Panc1 (cell line): Measurements from ENCODE around the gene LRP1B. TPM values are rescaled to one million over a fixed set of nuclear protein-coding genes. Genes with fewer than 3 reads are reported as not detected.

Experiments used
- ATAC-seq: fragments of 200-7000 bp; cut with Tn5 transposase; 2 replicates; pipeline ENCODE4 v1.9.1; 2020; ENCODE audit warnings: mild to moderate bottlenecking, moderate library complexity
- BruUV-seq: library from RNA; stranded (reverse); fragments of 400-500 nt; replicated peaks from 2 replicates; lab custom pipeline; 2021; lab: Mats Ljungman, UMichigan
- CTCF ChIA-PET: fragments of 300-600 bp; sonication (Branson Sonifier 250); formaldehyde crosslinking; loops from one replicate; lab custom pipeline; 2022; ENCODE audit warnings: antibody characterized with exemption; lab: Charles Lee
- POLR2A ChIA-PET: fragments of 300-600 bp; sonication (Branson Sonifier 250); formaldehyde crosslinking; loops from one replicate; lab custom pipeline; 2022; ENCODE audit warnings: antibody characterized with exemption; lab: Charles Lee
- DNase-seq: peaks from one replicate; pipeline ENCODE4 v3.0.0-alpha.2; 2010; ENCODE audit warnings: low read depth, low spot score
- H3K27ac ChIP-seq: 2 replicates; pipeline ENCODE4 v1.5.1; 2011; ENCODE audit warnings: mild to moderate bottlenecking, low read length, inconsistent platforms
- H3K27me3 ChIP-seq: fragments of 200-500 bp; sonication (Bioruptor generic); 2 replicates; pipeline ENCODE4 v1.6.0; 2014; ENCODE audit warnings: low read length, inconsistent platforms; ENCODE audit not compliant: control insufficient read depth, insufficient read depth
- H3K36me3 ChIP-seq: fragments of 200-500 bp; sonication (Bioruptor generic); 2 replicates; pipeline ENCODE4 v1.5.1; 2014; ENCODE audit warnings: inconsistent platforms, mild to moderate bottlenecking, low read length, moderate library complexity; ENCODE audit not compliant: control insufficient read depth, insufficient read depth
- H3K4me1 ChIP-seq: 2 replicates; pipeline ENCODE4 v1.5.1; 2011; ENCODE audit warnings: inconsistent platforms, mild to moderate bottlenecking, low read length, moderate library complexity; ENCODE audit not compliant: control insufficient read depth, insufficient read depth
- H3K4me3 ChIP-seq, 2 experiments: 2 replicates each; pipeline ENCODE4 v1.5.1; 2011 to 2012; ENCODE audit warnings: low read depth in 2 of 2, low read length in 2 of 2, mild to moderate bottlenecking in 2 of 2, inconsistent platforms in 1 of 2, moderate library complexity in 1 of 2
- H3K9me3 ChIP-seq: fragments of 200-500 bp; sonication (Bioruptor generic); 2 replicates; pipeline ENCODE4 v1.5.1; 2014; ENCODE audit warnings: low read depth, mild to moderate bottlenecking, inconsistent platforms, low read length, moderate library complexity; ENCODE audit not compliant: control insufficient read depth, insufficient read depth
- CTCF ChIP-seq: fragments of 450-650 bp; IDR thresholded peaks from 2 replicates; pipeline ENCODE4 v1.5.1; 2017; ENCODE audit warnings: mild to moderate bottlenecking
- POLR2AphosphoS5 ChIP-seq: IDR thresholded peaks from 2 replicates; pipeline ENCODE4 v1.6.1; 2012; ENCODE audit warnings: mild to moderate bottlenecking, low read depth, low read length, moderate library complexity
- REST ChIP-seq, 2 experiments: IDR thresholded peaks; 2 replicates each; pipeline ENCODE4 v1.6.1; 2011 to 2012; ENCODE audit warnings: low read depth in 2 of 2, control low read depth in 1 of 2, low read length in 1 of 2, mild to moderate bottlenecking in 1 of 2, moderate library complexity in 1 of 2; ENCODE audit not compliant: insufficient read depth in 1 of 2
- SIN3A ChIP-seq: IDR thresholded peaks from 2 replicates; pipeline ENCODE4 v1.6.1; 2012; ENCODE audit warnings: low read depth, mild to moderate bottlenecking, low read length, moderate library complexity, borderline replicate concordance; ENCODE audit not compliant: insufficient read depth
- TCF7L2 ChIP-seq: IDR thresholded peaks from 2 replicates; pipeline ENCODE4 v1.6.1; 2011; ENCODE audit warnings: mild to moderate bottlenecking, low read depth, low read length, inconsistent platforms
- in situ Hi-C: cut with HindIII; loops from 2 replicates; pipeline ENCODE4 v1.10.0; 2016; ENCODE audit warnings: low sequenced_read_pairs, low pct_unique_long_range_greater_than_20kb
- intact Hi-C: fragments of 100-400 bp; cut with micrococcal nuclease; formaldehyde crosslinking; loops from one replicate; pipeline ENCODE4 v1.10.0; 2022; ENCODE audit not compliant: unreplicated experiment
- total RNA-seq: library from RNA; stranded (reverse); gene quantifications from one replicate; pipeline ENCODE4 v1.2.1, GENCODE V29; 2021; ENCODE audit not compliant: unreplicated experiment

LRP1B gene
- total RNA-seq, 1 experiment from 2014 or later, result 0.54 TPM

- in situ Hi-C loops (no loop called here), intact Hi-C loops (no loop called here)
- POLR2A ChIA-PET, result no interaction called here
- Histone ChIP-seq H3K36me3 (no peaks in the 10 kb centered on the region), H3K4me3 (no peak overlapping the region), H3K27me3 (no peaks in the 10 kb centered on the region), H3K4me1 (no peaks in the 10 kb centered on the region), H3K9me3 (no peaks in the 10 kb centered on the region), H3K27ac (no peak overlapping the region)
- TF ChIP-seq TCF7L2 (no peak), POLR2AphosphoS5 (no peak), SIN3A (no peak), REST (IDR thresholded peaks at IDR 0.05; ENCODE audit: insufficient read depth in 1 of 2, low read depth in 2 of 2, low read length in 1 of 2) (no peak), CTCF (no peak)
- BruUV-seq, result no TSS peak
- no peak for DNase-seq
- ATAC-seq, result no peak
- CTCF ChIA-PET, result no interaction called here
These were observed 665.8 kb downstream of the LRP1B start for GRCh38 chr2:141464995-141465394.

GRCh38 chr2:141458351-141458750 is 672.5 kb downstream of the LRP1B start:
- intact Hi-C loops, result no loop called here
- ATAC-seq, result no peak
- CTCF ChIA-PET, result no interaction called here
- no peaks in the 10 kb centered on the region for H3K27me3 ChIP-seq
- H3K4me3 ChIP-seq, result no peak overlapping the region
- H3K36me3 ChIP-seq, result no peaks in the 10 kb centered on the region
- POLR2A ChIA-PET, result no interaction called here
- H3K27ac ChIP-seq, result no peak overlapping the region
- no peak for DNase-seq
- no peak for TF ChIP-seq SIN3A
- TF ChIP-seq TCF7L2, result no peak
- no peak for TF ChIP-seq REST (IDR thresholded peaks at IDR 0.05; ENCODE audit: insufficient read depth in 1 of 2, low read depth in 2 of 2, low read length in 1 of 2)
- no peak for TF ChIP-seq CTCF
- TF ChIP-seq POLR2AphosphoS5, result no peak
- H3K4me1 ChIP-seq, result no peaks in the 10 kb centered on the region
- no peaks in the 10 kb centered on the region for H3K9me3 ChIP-seq
- in situ Hi-C loops, result no loop called here
- BruUV-seq, result no TSS peak
